ENCODE data around the gene MAPK4.

DNA sequence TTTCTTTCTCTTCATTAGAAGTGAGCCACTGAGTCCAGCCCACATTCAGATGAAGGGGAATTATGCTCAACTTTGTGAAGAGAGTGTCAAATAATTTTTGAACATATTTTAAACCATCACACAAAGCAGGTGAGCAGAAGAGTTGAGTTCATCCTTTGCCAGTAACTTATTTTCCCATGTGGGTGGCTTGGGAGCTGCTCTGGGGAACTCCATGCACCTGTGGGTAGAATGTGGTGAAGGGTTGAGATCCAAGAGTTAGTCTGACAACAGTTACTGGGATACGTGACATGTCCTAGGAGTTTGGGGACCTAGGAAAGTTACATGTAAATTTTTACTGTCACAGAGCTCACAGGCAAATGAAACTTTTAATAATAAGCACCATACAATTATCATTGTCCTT, 21.6 kb downstream of the MAPK4 start:
- TF ChIP-seq POLR2A (IDR thresholded peaks at IDR 0.05; ENCODE audit: low read depth, low read length) (no peak), NFE2L2 (IDR thresholded peaks at IDR 0.05; ENCODE audit: low read depth, low read length) (no peak), USF2 (IDR thresholded peaks at IDR 0.05; ENCODE audit: low read depth, low read length) (no peak), RFX5 (IDR thresholded peaks at IDR 0.05; ENCODE audit: low read depth, low read length) (no peak), RCOR1 (IDR thresholded peaks at IDR 0.05; ENCODE audit: insufficient replicate concordance, low read length) (no peak), BHLHE40 (IDR thresholded peaks at IDR 0.05; ENCODE audit: low read depth, low read length) (no peak), ELK1 (IDR thresholded peaks at IDR 0.05; ENCODE audit: borderline replicate concordance, low read depth, low read length) (no peak), CEBPB (IDR thresholded peaks at IDR 0.05; ENCODE audit: low read depth, low read length) (no peak), RAD21 (IDR thresholded peaks at IDR 0.05; ENCODE audit: low read length) (no peak), SMC3 (IDR thresholded peaks at IDR 0.05; ENCODE audit: low read depth, low read length) (no peak)
- TF ChIP-seq, protein P1, sequence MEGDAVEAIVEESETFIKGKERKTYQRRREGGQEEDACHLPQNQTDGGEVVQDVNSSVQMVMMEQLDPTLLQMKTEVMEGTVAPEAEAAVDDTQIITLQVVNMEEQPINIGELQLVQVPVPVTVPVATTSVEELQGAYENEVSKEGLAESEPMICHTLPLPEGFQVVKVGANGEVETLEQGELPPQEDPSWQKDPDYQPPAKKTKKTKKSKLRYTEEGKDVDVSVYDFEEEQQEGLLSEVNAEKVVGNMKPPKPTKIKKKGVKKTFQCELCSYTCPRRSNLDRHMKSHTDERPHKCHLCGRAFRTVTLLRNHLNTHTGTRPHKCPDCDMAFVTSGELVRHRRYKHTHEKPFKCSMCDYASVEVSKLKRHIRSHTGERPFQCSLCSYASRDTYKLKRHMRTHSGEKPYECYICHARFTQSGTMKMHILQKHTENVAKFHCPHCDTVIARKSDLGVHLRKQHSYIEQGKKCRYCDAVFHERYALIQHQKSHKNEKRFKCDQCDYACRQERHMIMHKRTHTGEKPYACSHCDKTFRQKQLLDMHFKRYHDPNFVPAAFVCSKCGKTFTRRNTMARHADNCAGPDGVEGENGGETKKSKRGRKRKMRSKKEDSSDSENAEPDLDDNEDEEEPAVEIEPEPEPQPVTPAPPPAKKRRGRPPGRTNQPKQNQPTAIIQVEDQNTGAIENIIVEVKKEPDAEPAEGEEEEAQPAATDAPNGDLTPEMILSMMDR (conservative IDR thresholded peaks at IDR 0.05; ENCODE audit: low read depth, low read length) = no peak
